Fibroblast of the aortic adventitia (primary cell): ENCODE results near the gene HUS1. TPM values are rescaled to one million over a fixed set of nuclear protein-coding genes. Genes with fewer than 3 reads are reported as not detected.

Experiments used
- DNase-seq: peaks from one replicate; pipeline ENCODE4 v3.0.0-alpha.2; 2010; ENCODE audit warnings: low read depth
- H3K4me3 ChIP-seq: 2 replicates; pipeline ENCODE4 v1.5.1; 2011; ENCODE audit warnings: low read depth, mild to moderate bottlenecking, control low read depth, low read length, moderate library complexity
- total RNA-seq: library from RNA; depleted of rRNA; stranded (reverse); fragments of >200 nt; gene quantifications from 2 replicates; pipeline ENCODE4 v1.2.3, GENCODE V29; 2012; ENCODE audit warnings: low replicate concordance
- TF ChIP-seq, protein P1 (sequence below): IDR thresholded peaks from 2 replicates; pipeline ENCODE4 v1.5.1; 2011; ENCODE audit warnings: mild to moderate bottlenecking, low read length, control low read depth, inconsistent platforms; ENCODE audit not compliant: insufficient read depth

The HUS1 gene
- total RNA-seq, 1 donor: 28.6 TPM

DNA sequence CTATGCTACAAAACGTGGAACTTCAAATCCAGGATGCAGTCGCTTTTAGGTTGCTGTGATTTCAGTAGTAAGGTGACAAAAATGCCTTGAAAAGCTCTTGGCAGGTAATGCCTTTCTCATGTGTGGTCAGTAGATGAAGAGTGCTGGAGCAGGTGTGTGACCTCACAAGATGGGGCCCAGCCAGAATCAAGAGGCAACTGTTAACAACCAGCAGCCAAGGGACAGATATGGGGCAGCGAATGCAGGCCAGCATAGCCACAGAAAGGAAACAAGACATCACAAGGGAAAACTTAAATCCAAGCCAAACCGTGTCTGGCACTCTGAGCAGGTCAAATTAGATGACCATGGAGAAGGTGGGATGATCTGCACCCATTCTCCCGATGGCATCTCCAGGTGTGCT, 12.3 kb downstream of the HUS1 start:
- DNase-seq: no peak
- TF ChIP-seq, protein P1, sequence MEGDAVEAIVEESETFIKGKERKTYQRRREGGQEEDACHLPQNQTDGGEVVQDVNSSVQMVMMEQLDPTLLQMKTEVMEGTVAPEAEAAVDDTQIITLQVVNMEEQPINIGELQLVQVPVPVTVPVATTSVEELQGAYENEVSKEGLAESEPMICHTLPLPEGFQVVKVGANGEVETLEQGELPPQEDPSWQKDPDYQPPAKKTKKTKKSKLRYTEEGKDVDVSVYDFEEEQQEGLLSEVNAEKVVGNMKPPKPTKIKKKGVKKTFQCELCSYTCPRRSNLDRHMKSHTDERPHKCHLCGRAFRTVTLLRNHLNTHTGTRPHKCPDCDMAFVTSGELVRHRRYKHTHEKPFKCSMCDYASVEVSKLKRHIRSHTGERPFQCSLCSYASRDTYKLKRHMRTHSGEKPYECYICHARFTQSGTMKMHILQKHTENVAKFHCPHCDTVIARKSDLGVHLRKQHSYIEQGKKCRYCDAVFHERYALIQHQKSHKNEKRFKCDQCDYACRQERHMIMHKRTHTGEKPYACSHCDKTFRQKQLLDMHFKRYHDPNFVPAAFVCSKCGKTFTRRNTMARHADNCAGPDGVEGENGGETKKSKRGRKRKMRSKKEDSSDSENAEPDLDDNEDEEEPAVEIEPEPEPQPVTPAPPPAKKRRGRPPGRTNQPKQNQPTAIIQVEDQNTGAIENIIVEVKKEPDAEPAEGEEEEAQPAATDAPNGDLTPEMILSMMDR: no peak

DNA sequence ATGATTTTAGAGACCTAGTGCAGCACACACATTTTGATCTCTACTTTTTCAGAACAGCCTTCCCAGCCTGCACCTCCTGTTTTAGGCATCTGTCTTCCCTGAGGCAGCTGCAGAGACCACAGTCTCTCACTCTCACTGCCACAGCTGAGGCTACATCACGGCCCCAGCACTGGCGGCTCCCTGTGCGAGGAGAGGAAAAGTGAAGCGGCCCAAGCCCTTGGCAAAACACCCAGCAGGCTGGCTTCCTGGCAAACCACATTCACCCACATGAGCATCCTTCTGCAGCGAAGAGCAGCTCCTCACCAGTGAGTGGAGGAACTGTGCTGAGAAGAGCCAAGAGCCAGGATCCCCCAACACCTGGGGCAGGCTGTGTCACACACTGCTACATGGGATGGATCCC, 14.0 kb downstream of the HUS1 start:
- TF ChIP-seq, protein P1: no peak
- H3K4me3 ChIP-seq: no peak overlapping the region
- DNase-seq: no peak

More for the DNA sequence above, 12.3 kb downstream of the HUS1 start:
- H3K4me3 ChIP-seq: no peak overlapping the region

DNA sequence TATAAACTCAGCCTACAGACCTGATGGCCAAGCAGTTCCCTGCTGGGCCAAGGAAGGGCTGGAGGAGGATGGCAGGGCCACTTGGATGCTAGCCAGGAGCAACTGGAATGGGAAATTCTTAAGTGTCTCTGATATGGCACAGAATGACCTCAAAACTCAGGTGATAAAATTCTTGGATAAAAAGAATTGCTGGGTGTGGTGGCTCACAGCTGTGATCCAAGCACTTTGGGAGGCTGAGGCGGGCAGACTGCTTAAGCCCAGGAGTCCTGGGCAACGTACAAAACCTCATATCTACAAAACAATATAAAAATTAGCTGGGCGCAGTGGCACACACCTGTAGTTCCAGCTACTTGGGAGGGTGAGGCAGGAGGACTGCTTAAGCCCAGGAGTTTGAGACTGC, 17.2 kb downstream of the HUS1 start:
- TF ChIP-seq, protein P1: no peak
- no peak overlapping the region for H3K4me3 ChIP-seq
- DNase-seq: no peak

DNA sequence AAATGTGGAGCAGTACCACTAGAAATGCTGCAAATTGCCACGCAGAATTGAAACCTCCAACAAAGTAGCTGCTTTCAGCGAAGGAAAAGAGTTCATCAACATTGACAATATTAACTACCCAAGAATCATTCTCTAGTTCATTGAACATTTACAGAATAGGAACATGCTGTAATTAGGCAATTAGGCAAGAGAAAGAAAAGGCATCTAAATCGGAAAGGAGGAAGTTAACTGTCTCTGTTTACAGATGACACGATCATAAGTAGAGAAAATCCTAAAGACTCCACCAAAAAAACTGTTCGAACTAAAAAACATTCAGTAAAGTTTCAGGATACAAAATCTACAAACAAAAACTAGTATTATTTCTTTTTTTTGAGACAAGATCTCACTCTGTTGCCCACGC, 22.3 kb downstream of the HUS1 start:
- H3K4me3 ChIP-seq: no peak overlapping the region
- TF ChIP-seq, protein P1: no peak
- DNase-seq: no peak

DNA sequence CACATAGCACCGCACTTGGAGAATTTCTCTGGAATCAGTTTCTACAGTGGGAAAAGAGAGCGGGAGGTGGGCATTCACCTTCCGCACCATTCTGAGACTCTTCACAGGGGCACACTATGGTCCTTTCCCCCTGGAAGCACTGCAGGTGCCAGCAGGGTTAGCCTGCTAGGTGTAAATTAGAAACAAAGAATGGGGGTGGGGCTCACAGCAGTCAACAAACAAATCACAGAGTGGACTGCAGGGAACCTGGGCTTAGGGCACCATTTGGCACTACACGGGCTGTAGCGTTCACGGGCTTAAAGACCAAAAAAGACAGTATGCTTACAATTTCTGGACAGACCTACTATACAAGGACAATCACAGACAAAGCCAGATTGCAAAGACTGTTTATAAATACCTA, 23.2 kb downstream of the HUS1 start:
- TF ChIP-seq, protein P1: no peak
- DNase-seq: no peak
- H3K4me3 ChIP-seq: no peak overlapping the region

DNA sequence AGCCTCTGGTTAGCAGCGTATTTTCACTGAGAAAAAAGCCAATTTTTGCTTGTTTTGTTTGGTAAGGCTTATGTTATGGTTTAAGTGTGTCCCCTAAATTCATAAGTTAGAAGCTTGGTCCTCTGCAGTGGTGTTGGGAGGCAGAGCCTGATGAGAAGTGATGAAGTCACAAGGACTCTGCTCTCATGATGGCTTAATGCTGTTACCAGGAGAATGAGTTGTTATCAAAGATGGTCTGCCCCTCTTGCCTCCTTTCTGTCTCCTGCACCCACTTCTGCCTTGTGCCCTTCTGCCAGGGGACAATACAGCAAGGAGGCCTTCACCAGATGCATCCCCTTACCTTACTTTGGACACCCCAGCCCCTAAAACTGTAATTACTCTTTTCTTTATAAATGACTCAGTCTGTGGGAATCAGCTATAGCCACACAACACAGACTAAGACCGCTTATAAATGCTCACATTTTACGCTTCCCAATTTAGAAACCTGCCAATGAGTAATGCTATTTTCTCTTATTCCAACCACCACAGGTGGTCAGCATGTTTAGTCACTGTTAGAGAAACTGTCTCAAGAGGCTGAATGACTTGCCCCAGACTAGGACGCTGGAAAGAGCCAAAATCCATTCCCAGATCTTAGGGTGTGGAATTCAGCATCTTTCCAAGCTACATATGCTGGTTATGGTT, 25.0 kb downstream of the HUS1 start:
- TF ChIP-seq, protein P1: no peak
- H3K4me3 ChIP-seq: no peak overlapping the region
- DNase-seq: peak; percentile 9

DNA sequence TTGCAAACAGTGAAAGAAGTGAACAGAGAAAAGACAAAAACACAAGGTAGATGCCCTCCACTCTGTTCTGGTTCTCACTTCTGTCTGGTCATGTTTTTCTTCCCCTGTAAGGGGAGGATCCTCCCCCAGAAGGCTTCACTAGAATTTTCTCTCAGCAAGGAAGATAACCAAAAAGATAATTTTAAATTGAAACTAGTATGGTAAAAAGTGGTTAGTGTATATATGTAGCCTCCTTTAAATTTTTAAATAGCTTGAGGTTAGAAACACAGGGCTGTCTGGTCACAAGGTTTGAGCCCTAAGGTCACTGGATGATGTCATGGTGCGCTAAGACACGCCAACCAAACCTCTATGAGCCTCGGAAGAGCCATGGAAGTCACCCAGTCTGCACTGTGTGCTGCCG, 25.6 kb downstream of the HUS1 start:
- no peak for DNase-seq
- TF ChIP-seq, protein P1: no peak
- no peak overlapping the region for H3K4me3 ChIP-seq
